Suppressor macrophage treated with lipopolysaccharide for 4 hours (primary cell): ENCODE measurements around the gene INHA.

ENCODE experiments used
- DNase-seq: peaks from one replicate; pipeline ENCODE4 v3.0.0-alpha.2; 2020

INHA gene

DNA sequence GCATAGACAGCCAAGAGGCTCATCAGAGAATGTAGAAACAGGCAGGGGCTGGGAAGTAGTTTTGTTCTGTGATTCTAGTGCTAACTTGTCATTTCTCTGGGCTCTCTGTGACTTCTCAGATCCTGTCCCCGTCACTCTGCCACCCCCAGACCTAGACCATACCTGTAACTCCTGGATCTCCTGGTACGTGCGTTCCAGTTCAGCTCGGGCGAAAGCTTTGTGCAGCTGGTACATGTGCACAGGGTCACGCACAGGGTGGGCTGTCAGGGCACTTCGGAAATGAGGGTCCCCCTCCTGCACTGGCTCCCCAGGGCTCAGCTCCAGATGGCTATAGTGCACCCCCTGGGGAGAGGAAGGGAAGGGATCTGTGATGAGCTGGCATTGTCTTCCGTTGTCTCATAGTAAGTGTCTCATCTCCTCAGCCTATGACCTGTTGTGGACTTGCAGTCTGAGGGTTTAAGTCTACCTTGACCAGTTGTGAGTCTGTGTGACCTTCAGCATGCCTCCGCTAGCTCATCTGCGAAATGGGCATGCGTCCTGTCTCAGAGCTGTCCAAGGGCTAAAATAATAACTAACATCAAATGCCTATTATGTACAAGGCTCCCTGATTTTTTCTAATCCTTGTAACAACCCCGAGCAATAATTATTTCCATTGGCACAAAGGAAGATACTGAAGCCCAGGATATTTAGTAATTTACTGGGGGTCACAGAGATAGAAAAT, 31.2 kb upstream of the INHA start:
- no peak for DNase-seq

- peak; percentile 73 for DNase-seq
Measured at GRCh38 chr2:219541611-219542180, 30.4 kb upstream of the INHA start.

DNA sequence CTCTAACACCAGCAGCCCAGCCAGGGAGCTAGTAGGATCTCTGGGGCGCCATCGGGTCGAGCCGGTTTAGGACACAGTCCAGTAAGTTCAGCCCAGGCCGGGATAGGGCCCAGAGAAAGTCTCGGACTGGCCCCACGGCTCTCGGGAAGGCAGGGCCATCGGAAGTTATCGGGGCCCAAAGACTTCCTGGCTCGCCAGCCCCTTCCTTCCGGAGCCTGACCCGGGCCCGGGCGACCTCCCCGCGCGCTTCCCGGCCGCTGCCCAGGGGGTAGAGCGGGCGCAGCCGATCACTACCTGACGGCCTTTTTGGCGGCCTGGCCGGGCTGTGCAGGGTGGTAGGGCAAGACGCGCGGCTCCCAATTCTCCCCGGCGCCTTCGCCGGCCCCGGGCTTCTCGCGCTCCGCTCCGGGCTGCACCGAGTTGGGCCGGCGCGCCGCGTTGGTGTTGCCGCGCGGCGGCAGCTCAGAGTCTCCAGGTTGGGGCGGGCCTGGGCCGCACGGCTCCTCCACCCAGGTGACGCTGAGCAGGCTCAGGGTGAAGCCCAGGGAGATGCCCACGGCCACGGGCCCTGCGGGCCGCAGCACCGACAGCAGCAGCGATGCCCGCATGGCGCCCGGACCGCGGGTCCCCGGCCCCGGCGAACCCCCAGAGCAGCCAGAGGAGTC, 29.0 kb upstream of the INHA start:
- DNase-seq: peak; percentile 7

- peak; percentile 94 for DNase-seq
Measured at GRCh38 chr2:219543596-219544358, 28.3 kb upstream of the INHA start, which contains the start of the genes CHPF and TMEM198. CHPF (minus strand) TSS chr2:219543809; CDS start chr2:219543538, 271 bp downstream. TMEM198 (plus strand) TSS chr2:219544028; CDS start chr2:219544728, 700 bp downstream.

DNA sequence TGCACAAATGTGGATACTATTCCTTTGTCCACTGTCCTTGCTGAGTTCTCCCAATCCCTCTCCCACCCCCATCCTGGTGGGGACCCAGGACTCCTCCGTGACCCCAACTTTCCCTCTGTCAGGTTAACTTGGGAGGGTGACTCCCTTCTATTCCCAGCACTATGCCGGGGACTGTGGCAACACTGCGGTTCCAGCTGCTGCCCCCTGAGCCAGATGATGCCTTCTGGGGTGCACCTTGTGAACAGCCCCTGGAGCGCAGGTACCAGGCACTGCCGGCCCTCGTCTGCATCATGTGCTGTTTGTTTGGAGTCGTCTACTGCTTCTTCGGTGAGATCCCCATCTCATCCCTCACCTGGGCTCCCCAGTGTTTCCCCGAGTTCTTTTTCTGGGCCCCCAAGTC, 27.5 kb upstream of the INHA start:
- DNase-seq: no peak

DNA sequence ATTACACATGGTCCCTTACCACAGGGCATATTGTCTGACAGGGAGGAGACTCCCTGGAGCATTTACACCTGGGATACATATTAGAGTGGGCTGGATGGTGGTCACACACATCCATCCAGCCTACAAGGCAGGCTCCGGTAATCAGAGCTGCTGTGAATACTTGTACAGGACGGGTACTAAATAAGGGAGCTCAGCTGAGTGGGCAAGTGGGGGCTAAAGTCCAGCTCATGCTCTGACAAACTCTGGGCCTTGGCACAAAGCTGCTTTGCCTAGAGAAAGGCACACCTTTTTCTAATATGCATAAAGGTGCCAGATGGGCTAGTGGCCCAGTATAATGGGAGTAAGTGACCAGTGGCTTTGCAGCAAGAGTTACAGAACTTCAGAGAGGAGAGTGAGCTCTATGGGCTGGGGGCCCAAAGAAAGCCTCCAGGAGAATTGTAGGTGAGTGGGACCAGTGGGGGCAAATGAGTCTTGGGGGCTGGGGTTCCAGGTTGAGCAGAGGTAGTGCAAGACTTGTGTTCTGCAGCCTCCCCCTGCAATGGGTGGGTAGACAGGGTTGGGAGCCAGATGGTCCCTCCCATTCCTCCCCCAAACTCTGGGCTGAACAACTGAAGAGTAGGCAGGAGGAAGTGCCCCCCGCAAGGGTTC, 26.7 kb upstream of the INHA start:
- DNase-seq: no peak

DNA sequence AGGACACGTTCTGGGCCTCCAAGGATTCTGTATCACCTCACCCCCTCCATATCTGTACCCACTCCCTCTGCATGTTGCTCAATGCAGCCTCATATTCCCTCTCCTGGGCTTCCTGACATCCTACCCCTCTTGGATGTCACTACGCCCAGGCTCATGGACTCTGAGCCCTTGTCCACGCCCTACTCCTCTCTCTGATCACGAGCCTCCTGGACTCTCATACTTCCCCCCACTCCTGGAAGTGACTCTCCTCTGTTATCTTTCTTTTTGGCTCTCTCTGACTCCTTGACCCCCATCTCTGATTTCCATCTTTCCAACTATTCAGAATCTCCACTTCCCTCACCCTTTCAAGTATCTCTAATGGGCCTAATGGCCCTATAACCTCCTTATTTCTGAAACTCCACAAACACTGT, 26.2 kb upstream of the INHA start:
- no peak for DNase-seq

DNA sequence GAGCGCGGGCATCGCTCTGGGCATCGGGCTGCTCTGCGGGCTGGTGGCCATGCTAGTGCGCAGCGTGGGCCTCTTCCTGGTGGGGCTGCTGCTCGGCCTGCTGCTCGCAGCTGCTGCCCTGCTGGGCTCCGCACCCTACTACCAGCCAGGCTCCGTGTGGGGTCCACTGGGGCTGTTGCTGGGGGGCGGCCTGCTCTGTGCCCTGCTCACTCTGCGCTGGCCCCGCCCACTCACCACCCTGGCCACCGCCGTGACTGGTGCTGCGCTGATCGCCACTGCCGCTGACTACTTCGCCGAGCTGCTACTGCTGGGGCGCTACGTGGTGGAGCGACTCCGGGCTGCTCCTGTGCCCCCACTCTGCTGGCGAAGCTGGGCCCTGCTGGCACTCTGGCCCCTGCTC, 24.5 kb upstream of the INHA start:
- DNase-seq: no peak

DNA sequence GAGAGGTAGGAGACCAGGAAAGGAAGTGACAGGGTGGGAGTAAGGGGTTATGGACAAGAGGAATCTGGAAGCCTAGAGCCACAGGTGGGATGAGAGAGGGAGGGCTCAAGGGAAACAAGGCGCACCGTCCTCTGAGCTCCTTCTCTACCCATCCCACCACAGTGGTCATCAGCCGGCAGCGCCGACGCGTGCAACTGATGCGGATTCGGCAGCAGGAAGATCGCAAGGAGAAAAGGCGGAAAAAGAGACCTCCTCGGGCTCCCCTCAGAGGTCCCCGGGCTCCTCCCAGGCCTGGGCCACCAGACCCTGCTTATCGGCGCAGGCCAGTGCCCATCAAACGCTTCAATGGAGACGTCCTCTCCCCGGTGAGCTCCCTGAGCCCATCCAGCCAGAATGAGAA, 23.1 kb upstream of the INHA start:
- DNase-seq: no peak

DNA sequence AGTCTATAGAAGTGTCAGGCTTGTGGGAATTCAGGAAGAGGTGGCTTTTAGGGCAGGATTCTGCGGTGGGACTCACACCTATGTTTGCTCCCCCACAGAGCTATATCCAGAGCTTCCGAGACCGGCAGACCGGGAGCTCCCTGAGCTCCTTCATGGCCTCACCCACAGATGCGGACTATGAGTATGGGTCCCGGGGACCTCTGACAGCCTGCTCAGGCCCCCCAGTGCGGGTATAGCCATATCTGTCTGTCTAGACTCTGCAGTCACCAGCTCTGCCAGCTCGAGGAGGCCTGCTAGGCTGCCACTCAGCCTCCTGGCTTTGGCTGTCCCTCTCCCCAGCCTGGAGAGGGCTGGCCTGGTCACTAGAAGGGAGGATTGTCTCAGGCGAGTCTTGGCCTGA, 22.5 kb upstream of the INHA start:
- no peak for DNase-seq

DNA sequence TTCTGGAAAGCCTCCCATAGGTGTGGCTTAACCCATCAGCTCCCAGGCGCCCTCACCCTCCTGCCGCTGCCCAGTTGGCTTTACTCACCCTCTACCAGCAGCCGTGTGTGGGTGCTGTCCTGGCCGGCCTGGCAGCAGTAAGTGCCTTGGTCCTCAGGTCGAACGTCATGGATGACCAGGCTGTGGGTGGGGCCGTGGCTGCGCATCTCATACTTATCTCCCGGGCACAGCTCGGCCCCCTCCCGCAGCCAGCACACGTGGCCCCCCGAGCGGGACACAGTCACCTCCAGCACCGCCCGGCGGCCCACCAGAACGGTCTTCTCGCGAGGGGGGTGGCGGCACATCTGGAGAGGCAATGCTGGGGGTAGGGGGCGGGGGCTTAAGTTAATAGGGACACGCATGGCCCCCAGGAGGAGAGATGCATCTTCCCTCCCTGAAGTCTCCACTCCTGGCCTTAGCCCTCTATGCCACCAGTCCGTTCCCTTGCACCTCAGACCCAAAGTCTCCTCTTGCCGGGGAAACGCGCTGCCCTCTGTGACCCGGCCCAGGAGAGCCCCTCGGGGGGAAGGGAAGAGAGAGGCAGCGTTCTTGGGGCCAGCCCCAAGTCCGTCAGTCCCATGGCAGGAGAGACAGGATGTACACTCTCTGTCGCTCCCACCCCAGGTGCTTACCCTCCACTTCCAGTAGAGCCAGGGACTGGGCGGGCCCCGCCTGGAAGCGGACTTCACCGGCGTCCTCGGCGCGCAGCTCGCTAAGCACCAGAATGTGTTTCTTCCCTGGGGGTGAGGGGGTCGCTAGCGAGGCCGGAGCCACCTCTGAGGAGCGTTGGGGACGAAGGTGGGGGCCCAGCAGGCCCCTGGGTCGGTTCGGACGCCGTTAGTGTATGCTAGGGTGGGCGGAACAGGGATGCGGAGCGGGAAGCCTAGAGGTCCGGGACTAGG, 20.4 kb upstream of the INHA start:
- DNase-seq: no peak

DNA sequence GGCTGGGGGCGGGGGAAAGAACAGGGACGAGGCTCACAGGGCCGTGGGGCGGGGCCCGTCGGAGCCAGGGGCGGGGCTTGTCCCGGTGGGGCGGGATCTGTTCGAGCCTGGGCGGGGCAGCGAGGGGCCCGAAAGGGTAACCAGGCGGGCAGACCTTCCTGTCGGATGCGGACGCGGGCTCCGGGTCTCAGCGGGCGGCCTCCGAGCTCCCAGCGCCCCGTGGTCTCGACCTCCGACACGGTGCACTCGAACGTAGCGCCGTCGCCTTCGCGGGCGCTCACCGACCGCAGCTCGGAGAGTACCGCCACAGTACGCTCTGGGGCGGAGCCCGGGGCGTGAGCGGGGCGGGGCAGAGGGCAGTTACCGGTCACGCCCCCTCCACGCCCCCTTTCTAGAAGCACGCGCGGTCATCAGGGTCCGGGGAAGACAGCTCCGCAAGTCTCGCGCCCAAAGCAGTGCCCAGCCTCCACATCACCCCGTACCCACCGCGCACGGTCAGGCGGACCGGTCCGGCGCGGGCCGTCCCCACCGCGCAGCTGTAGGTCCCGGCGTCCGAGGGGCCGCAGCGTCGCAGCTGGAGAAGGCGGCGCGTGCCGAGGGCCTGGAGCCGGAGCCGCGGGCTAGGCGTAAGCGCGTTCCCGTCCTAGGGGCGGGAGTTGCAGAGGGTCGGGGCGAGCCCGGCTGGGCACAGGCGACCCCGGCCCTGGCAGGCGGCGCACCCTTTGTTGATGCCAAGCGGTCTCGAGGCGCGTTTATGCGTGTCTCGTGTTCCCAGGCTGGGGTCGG, 19.5 kb upstream of the INHA start:
- DNase-seq: peak; percentile 86

- no peak for DNase-seq
Measured at GRCh38 chr2:219553168-219553417, 19.0 kb upstream of the INHA start.

DNA sequence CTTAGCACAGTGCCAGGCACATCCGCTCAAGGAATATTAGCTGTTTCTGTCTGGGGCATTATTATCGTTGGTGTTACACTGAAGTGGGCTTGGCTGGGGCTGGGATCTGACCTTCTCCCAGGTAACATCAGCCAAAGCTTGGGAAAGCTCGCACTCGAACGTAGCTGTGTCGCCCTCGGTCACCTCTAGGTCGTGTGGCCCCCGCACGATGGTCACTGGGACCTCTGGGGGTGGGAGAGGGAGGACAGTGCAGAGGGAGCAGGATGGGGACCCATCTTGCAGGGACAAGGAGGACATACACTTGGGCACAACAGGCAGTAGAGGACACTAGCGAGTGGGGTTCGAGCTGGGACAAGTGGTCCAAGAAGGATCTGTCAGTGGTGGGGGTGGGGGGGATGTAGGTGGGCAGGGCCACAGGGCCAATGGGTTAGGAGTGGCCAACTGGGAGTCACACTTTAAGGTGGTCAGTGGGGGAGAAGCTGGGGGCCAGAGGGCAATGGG, 18.6 kb upstream of the INHA start:
- no peak for DNase-seq

- DNase-seq: no peak
Measured at GRCh38 chr2:219554350-219554749, 17.8 kb upstream of the INHA start.

GRCh38 chr2:219555956-219556355, 16.2 kb upstream of the INHA start:
- DNase-seq: no peak

- DNase-seq: no peak
Measured at GRCh38 chr2:219556413-219556812, 15.7 kb upstream of the INHA start.

- DNase-seq: no peak
Measured at GRCh38 chr2:219557320-219557719, 14.8 kb upstream of the INHA start.

DNA sequence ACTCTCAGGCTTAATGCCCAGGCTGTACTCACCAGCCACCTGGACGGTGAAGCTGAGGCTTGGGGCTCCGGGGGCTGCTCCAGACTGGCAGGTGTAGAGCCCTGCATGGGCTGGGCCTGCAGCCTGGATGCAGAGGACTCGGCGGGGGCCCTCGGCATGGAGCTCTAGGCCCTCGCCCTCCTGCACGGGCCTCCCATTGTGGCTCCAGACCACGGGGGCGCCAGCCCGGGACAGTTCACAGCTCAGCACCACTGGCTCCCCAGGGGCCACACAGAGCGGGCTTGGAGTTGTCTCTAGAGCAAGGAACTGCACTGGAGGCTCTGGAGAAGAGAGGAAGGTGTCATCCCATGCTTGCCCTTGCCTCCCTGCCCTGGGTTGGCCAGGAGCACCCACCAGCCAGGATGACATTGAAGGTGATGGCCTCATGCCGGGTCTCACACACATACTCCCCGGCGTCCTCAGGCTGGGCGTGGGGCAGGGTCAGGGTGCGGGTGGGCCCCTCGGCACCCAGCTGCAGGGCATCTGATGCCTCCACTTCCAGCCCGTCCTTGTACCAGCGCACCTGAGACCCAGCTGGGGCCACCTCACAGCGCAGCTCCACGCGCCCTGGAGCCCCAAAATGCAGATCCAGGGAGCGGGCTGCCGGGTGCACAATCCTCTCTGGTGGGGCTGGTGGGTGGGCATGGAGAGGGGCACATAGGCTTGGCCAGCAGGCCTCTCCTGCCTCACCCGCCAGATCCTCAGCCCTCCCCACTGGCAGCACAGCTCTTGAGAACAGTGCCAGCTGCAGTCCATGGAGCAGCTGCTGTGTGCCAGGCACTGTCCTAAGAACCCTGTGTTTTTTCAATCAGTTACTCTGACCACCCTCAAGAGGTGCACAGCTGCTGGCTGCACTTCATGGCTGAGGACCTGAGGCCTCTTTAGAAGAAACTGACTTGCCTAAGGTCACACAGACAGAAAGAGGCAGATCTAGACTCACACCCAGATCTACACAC, 14.0 kb upstream of the INHA start:
- no peak for DNase-seq
